NCI-H1048 (cell line): ENCODE measurements around the gene AGAP4.
"Not testable (repeated sequence)": the region's sequence is repeated elsewhere in the genome, so short reads cannot be mapped to it uniquely, and the experiment has no call there.

ENCODE experiments used
- DNase-seq: peaks from one replicate; lab custom pipeline; 2025; lab: John Stamatoyannopoulos, UW

Gene AGAP4

GRCh38 chr10:45790694-45791426 lies 56.4 kb downstream of the AGAP4 start:
- DNase-seq, result not testable (repeated sequence)

GRCh38 chr10:45789991-45790390 lies 57.3 kb downstream of the AGAP4 start:
- not testable (repeated sequence) for DNase-seq

GRCh38 chr10:45787212-45787741 lies 60.0 kb downstream of the AGAP4 start:
- not testable (repeated sequence) for DNase-seq

GRCh38 chr10:45786217-45786616 lies 61.1 kb downstream of the AGAP4 start:
- not testable (repeated sequence) for DNase-seq
